Measurements from ENCODE around the gene DAPP1.
A peak's percentile ranks its signal among the peaks of the same experiment; 100 is the strongest.

DAPP1 gene

GRCh38 chr4:99856166-99856565 lies 39.5 kb downstream of the DAPP1 start:
- no peak for DNase-seq

- DNase-seq = no peak
Measured at GRCh38 chr4:99857307-99857706, 40.7 kb downstream of the DAPP1 start.

GRCh38 chr4:99859618-99860017 lies 43.0 kb downstream of the DAPP1 start:
- DNase-seq = no peak

GRCh38 chr4:99860521-99860920 lies 43.9 kb downstream of the DAPP1 start:
- DNase-seq = no peak

- DNase-seq = no peak
Measured at GRCh38 chr4:99861120-99861905, 44.7 kb downstream of the DAPP1 start.

- DNase-seq = no peak
Measured at GRCh38 chr4:99863804-99864203, 47.2 kb downstream of the DAPP1 start.

- DNase-seq = no peak
Measured at GRCh38 chr4:99868126-99868596, 51.5 kb downstream of the DAPP1 start.

GRCh38 chr4:99872570-99872969 lies 55.9 kb downstream of the DAPP1 start:
- DNase-seq = no peak

GRCh38 chr4:99875071-99875470 lies 58.4 kb downstream of the DAPP1 start:
- DNase-seq = no peak

GRCh38 chr4:99876946-99877345 lies 60.3 kb downstream of the DAPP1 start:
- DNase-seq = no peak

- DNase-seq = no peak
Measured at GRCh38 chr4:99878604-99879003, 62.0 kb downstream of the DAPP1 start.

GRCh38 chr4:99879458-99879857 lies 62.8 kb downstream of the DAPP1 start:
- DNase-seq = no peak

GRCh38 chr4:99885063-99885664 lies 68.5 kb downstream of the DAPP1 start:
- DNase-seq = peak; percentile 43

- no peak for DNase-seq
Measured at GRCh38 chr4:99885687-99886086, 69.1 kb downstream of the DAPP1 start.

GRCh38 chr4:99886146-99886545 lies 69.5 kb downstream of the DAPP1 start:
- no peak for DNase-seq

- no peak for DNase-seq
Measured at GRCh38 chr4:99887837-99888236, 71.2 kb downstream of the DAPP1 start.

- DNase-seq = no peak
Measured at GRCh38 chr4:99891351-99891750, 74.7 kb downstream of the DAPP1 start.

GRCh38 chr4:99893029-99893428 lies 76.4 kb downstream of the DAPP1 start:
- DNase-seq = no peak

- DNase-seq = no peak
Measured at GRCh38 chr4:99893839-99894160, 77.2 kb downstream of the DAPP1 start.

GRCh38 chr4:99894161-99894997 lies 77.8 kb downstream of the DAPP1 start, which contains the start of gene LAMTOR3:
Gene LAMTOR3 (minus strand): TSS chr4:99894427. CDS start chr4:99893963, 464 bp downstream.
- peak; percentile 76 for DNase-seq

GRCh38 chr4:99894998-99895397 lies 78.4 kb downstream of the DAPP1 start:
- DNase-seq = no peak

- no peak for DNase-seq
Measured at GRCh38 chr4:99915449-99915848, 98.8 kb downstream of the DAPP1 start.

GRCh38 chr4:99917575-99917974 lies 100.9 kb downstream of the DAPP1 start:
- no peak for DNase-seq

- DNase-seq = no peak
Measured at GRCh38 chr4:99918656-99919055, 102.0 kb downstream of the DAPP1 start.

All from NCI-H2171 treated with DMSO at 0.1 percent for 48 hours (cell line).